ENCODE results near the gene JAGN1.
"Not testable (repeated sequence)": the region's sequence is repeated elsewhere in the genome, so short reads cannot be mapped to it uniquely, and the experiment has no call there.

The JAGN1 gene

GRCh38 chr3:9928158-9928557, 37.7 kb downstream of the JAGN1 start:
- no peak for DNase-seq

GRCh38 chr3:9930804-9931418, 40.5 kb downstream of the JAGN1 start:
- no peak for DNase-seq

GRCh38 chr3:9932535-9932842, 42.1 kb downstream of the JAGN1 start:
- DNase-seq = no peak

- DNase-seq = peak; percentile 74
These were observed 42.6 kb downstream of the JAGN1 start for GRCh38 chr3:9932843-9933560.

GRCh38 chr3:9933561-9934234, 43.3 kb downstream of the JAGN1 start, which contains the start of gene CRELD1:
Gene CRELD1 (plus strand): TSS chr3:9933834. CDS start chr3:9934439, 605 bp downstream.
- DNase-seq = peak; percentile 92

- DNase-seq = no peak
These were observed 43.8 kb downstream of the JAGN1 start for GRCh38 chr3:9934235-9934621.

GRCh38 chr3:9934993-9935392, 44.6 kb downstream of the JAGN1 start:
- no peak for DNase-seq

- DNase-seq = no peak
These were observed 45.6 kb downstream of the JAGN1 start for GRCh38 chr3:9935966-9936510.

GRCh38 chr3:9937486-9938238, 47.3 kb downstream of the JAGN1 start:
- DNase-seq = no peak

- no peak for DNase-seq
These were observed 48.6 kb downstream of the JAGN1 start for GRCh38 chr3:9938966-9939365.

GRCh38 chr3:9939906-9940305, 49.5 kb downstream of the JAGN1 start:
- DNase-seq = not testable (repeated sequence)

- DNase-seq = no peak
These were observed 50.3 kb downstream of the JAGN1 start for GRCh38 chr3:9940746-9941145.

GRCh38 chr3:9942164-9942563, 51.8 kb downstream of the JAGN1 start:
- no peak for DNase-seq

- DNase-seq = no peak
These were observed 52.7 kb downstream of the JAGN1 start for GRCh38 chr3:9942934-9943690.

Data from NCI-H2029 treated with DMSO at 0.1 percent for 48 hours (cell line).